K562 (cell line): ENCODE measurements around the gene GALNS. TPM values are rescaled to one million over a fixed set of nuclear protein-coding genes. Genes with fewer than 3 reads are reported as not detected.
A peak's percentile ranks its signal among the peaks of the same experiment; 100 is the strongest.

Experiments used
- ARID1B ChIP-seq: fragments of 450-650 bp; IDR thresholded peaks from 2 replicates; pipeline ENCODE4 v1.6.1; 2016; ENCODE audit warnings: antibody characterized with exemption, mild to moderate bottlenecking, inconsistent platforms
- BHLHE40 ChIP-seq: IDR thresholded peaks from 2 replicates; pipeline ENCODE4 v1.6.1; 2011; ENCODE audit warnings: low read length, improper control_type of control experiment
- CBX3 ChIP-seq, 2 experiments: IDR thresholded peaks; 1 replicate in 1 of 2; 2 replicates in 1 of 2; pipeline ENCODE4 v1.6.1; 2012; ENCODE audit warnings: inconsistent platforms in 2 of 2, low read length in 2 of 2, borderline replicate concordance in 1 of 2, control low read depth in 1 of 2
- CHD2 ChIP-seq: IDR thresholded peaks from 2 replicates; pipeline ENCODE4 v1.6.1; 2011; ENCODE audit warnings: low read depth, low read length
- CTCFL ChIP-seq: IDR thresholded peaks from 2 replicates; pipeline ENCODE4 v1.6.1; 2011; ENCODE audit warnings: borderline replicate concordance, low read depth, mild to moderate bottlenecking, moderate library complexity, low read length; ENCODE audit not compliant: insufficient read depth, poor library complexity, severe bottlenecking
- DMBX1 ChIP-seq: fragments of 250-450 bp; sonication (Bioruptor Pico); IDR thresholded peaks from 2 replicates; pipeline ENCODE4 v1.8.0; 2022; ENCODE audit warnings: inconsistent platforms, mild to moderate bottlenecking, moderate library complexity, borderline replicate concordance
- FIP1L1 ChIP-seq: fragments of 200-400 bp; formaldehyde crosslinking; IDR thresholded peaks from 2 replicates; pipeline ENCODE4 v1.6.1; 2018; ENCODE audit warnings: mild to moderate bottlenecking, low read depth, low read length; ENCODE audit not compliant: poor library complexity, severe bottlenecking
- FOXK2 ChIP-seq, 2 experiments: fragments of 450-650 bp; IDR thresholded peaks in 1 of 2; conservative IDR thresholded peaks in 1 of 2; 2 replicates each; pipeline ENCODE4 v1.6.1; 2016; ENCODE audit warnings: low read depth in 2 of 2, mild to moderate bottlenecking in 1 of 2
- GTF2F1 ChIP-seq: IDR thresholded peaks from 2 replicates; pipeline ENCODE4 v1.6.1; 2011; ENCODE audit warnings: low read depth, low read length, improper control_type of control experiment
- LARP7 ChIP-seq: fragments of 450-650 bp; IDR thresholded peaks from 2 replicates; pipeline ENCODE4 v1.6.1; 2016
- MCM7 ChIP-seq, 2 experiments: fragments of 450-650 bp; IDR thresholded peaks; 2 replicates each; pipeline ENCODE4 v1.6.1; 2016 to 2018
- MEF2A ChIP-seq: IDR thresholded peaks from 2 replicates; pipeline ENCODE4 v1.6.1; 2011; ENCODE audit warnings: low read depth, mild to moderate bottlenecking, low read length, moderate library complexity; ENCODE audit not compliant: control insufficient read depth
- MEF2D ChIP-seq: conservative IDR thresholded peaks from 2 replicates; pipeline ENCODE4 v1.6.1; 2016; ENCODE audit warnings: low read depth, missing genetic modification characterization, missing compliant biosample characterization
- POLR2AphosphoS5 ChIP-seq: IDR thresholded peaks from 2 replicates; pipeline ENCODE4 v1.6.1; 2011; ENCODE audit warnings: mild to moderate bottlenecking, low read depth, low read length, moderate library complexity; ENCODE audit not compliant: control insufficient read depth, insufficient read depth
- RBM25 ChIP-seq: fragments of 200-400 bp; formaldehyde crosslinking; IDR thresholded peaks from 2 replicates; pipeline ENCODE4 v1.6.1; 2018; ENCODE audit warnings: low read length, low read depth, moderate library complexity; ENCODE audit not compliant: severe bottlenecking
- SP2 ChIP-seq: IDR thresholded peaks from 2 replicates; pipeline ENCODE4 v1.6.1; 2011; ENCODE audit warnings: mild to moderate bottlenecking, low read depth, low read length, moderate library complexity; ENCODE audit not compliant: poor library complexity, severe bottlenecking; ENCODE audit errors: extremely low read depth
- TCF7 ChIP-seq: sonication (generic); IDR thresholded peaks from 2 replicates; pipeline ENCODE4 v1.6.1; 2016; ENCODE audit warnings: antibody characterized with exemption, borderline replicate concordance
- TEAD2 ChIP-seq: fragments of 450-650 bp; IDR thresholded peaks from 2 replicates; pipeline ENCODE4 v1.6.1; 2016; ENCODE audit warnings: missing genetic modification characterization, control low read depth, missing compliant biosample characterization
- WHSC1 ChIP-seq: IDR thresholded peaks from one replicate; pipeline ENCODE4 v1.6.1; 2012; ENCODE audit warnings: low read length, control low read depth, inconsistent platforms
- XRCC3 ChIP-seq: fragments of 450-650 bp; IDR thresholded peaks from 2 replicates; pipeline ENCODE4 v1.6.1; 2017; ENCODE audit warnings: mild to moderate bottlenecking, moderate library complexity
- ZFX ChIP-seq: sonication (generic); formaldehyde crosslinking; IDR thresholded peaks from 2 replicates; pipeline ENCODE4 v1.8.0; 2022; ENCODE audit warnings: mild to moderate bottlenecking, missing genetic modification reagents, moderate library complexity
- ZNF57 ChIP-seq: fragments of 450-650 bp; formaldehyde crosslinking; IDR thresholded peaks from 2 replicates; pipeline ENCODE4 v1.4.0; 2020; ENCODE audit warnings: mild to moderate bottlenecking, moderate library complexity
- polyA plus RNA-seq, 8 experiments: library from polyadenylated mRNA; depleted of rRNA in 4 of 8; stranded (reverse) in 5 of 8; unstranded in 3 of 8; fragments of >200 nt; fragmentation: Nextera tagmentation in 2 of 8; fragmentation: Illumina TruSeq in 1 of 8; extraction: Ambion mirVana in 2 of 8; extraction: Trizol in 1 of 8; gene quantifications; 2 replicates each; pipeline versions ENCODE4 v1.2.1 to v1.2.3, GENCODE V29; 2011 to 2014; ENCODE audit warnings: inconsistent platforms in 1 of 8, missing spikeins in 1 of 8
- total RNA-seq, 7 experiments: library from RNA; depleted of rRNA in 6 of 7; stranded (reverse); fragments of >200 nt in 6 of 7; fragmentation: Illumina TruSeq in 2 of 7; extraction: Trizol in 2 of 7; gene quantifications; 2 replicates each; pipeline versions ENCODE4 v1.2.1 to v1.2.3, GENCODE V29; 2011 to 2021; ENCODE audit warnings: low replicate concordance in 1 of 7
- TF ChIP-seq, protein P1 (sequence below), 2 experiments: fragments of 450-650 bp in 1 of 2; IDR thresholded peaks; 2 replicates each; pipeline ENCODE4 v1.6.1; 2011 to 2017; ENCODE audit warnings: low read depth in 2 of 2, antibody characterized with exemption in 1 of 2, borderline replicate concordance in 1 of 2, low read length in 1 of 2, mild to moderate bottlenecking in 1 of 2, mixed read lengths in 1 of 2; ENCODE audit not compliant: control insufficient read depth in 1 of 2

GALNS gene
- total and polyA plus RNA-seq, 9 of the 15 experiments (the other 6 are each of a cell fraction or from before 2014, with no cell fraction given), result 0.38 to 13.2 (median 4.3) TPM

- TF ChIP-seq, protein P1, sequence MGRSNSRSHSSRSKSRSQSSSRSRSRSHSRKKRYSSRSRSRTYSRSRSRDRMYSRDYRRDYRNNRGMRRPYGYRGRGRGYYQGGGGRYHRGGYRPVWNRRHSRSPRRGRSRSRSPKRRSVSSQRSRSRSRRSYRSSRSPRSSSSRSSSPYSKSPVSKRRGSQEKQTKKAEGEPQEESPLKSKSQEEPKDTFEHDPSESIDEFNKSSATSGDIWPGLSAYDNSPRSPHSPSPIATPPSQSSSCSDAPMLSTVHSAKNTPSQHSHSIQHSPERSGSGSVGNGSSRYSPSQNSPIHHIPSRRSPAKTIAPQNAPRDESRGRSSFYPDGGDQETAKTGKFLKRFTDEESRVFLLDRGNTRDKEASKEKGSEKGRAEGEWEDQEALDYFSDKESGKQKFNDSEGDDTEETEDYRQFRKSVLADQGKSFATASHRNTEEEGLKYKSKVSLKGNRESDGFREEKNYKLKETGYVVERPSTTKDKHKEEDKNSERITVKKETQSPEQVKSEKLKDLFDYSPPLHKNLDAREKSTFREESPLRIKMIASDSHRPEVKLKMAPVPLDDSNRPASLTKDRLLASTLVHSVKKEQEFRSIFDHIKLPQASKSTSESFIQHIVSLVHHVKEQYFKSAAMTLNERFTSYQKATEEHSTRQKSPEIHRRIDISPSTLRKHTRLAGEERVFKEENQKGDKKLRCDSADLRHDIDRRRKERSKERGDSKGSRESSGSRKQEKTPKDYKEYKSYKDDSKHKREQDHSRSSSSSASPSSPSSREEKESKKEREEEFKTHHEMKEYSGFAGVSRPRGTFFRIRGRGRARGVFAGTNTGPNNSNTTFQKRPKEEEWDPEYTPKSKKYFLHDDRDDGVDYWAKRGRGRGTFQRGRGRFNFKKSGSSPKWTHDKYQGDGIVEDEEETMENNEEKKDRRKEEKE (IDR thresholded peaks at IDR 0.05; ENCODE audit: borderline replicate concordance in 1 of 2, control insufficient read depth in 1 of 2, low read depth in 2 of 2, low read length in 1 of 2), result peak in 1 of 2 experiments; percentile 83; a peak in 1 of 4 replicates
- TF ChIP-seq FOXK2 (conservative IDR thresholded peaks at IDR 0.05 in 1 of 2, IDR thresholded peaks at IDR 0.05 in 1 of 2; ENCODE audit: low read depth in 2 of 2) (no peak), POLR2AphosphoS5 (0 out of 2 replicates have a peak, but pooled peaks have one; percentile 19), TCF7 (no peak), WHSC1 (no peak), FIP1L1 (peak; percentile 56), CHD2 (0 out of 2 replicates have a peak, but pooled peaks have one; percentile 23), TEAD2 (tag) (no peak), MCM7 (IDR thresholded peaks at IDR 0.05) (no peak), GTF2F1 (no peak), XRCC3 (no peak), BHLHE40 (peak; percentile 53), DMBX1 (CRISPR knock-in tag) (no peak), LARP7 (no peak), MEF2D (no peak), CTCFL (peak; percentile 48), ZNF57 (CRISPR knock-in tag) (no peak), ARID1B (no peak), CBX3 (IDR thresholded peaks at IDR 0.05; ENCODE audit: borderline replicate concordance in 1 of 2, low read length in 2 of 2) (peak in 1 of 2 experiments; percentile 82; a peak in 1 of 3 replicates), ZFX (peak; percentile 42), SP2 (no peak), MEF2A (0 out of 2 replicates have a peak, but pooled peaks have one; percentile 6), RBM25 (no peak)
These were observed 17.7 kb downstream of the GALNS start (continued) for GRCh38 chr16:88839026-88839529.
